HG03196 (cell line): ENCODE results near the gene SP6.

ENCODE experiments used
- ATAC-seq: cut with Tn5 transposase; IDR thresholded peaks from one replicate; pipeline ENCODE4 v1.9.1; 2021; ENCODE audit not compliant: unreplicated experiment

Gene SP6

DNA sequence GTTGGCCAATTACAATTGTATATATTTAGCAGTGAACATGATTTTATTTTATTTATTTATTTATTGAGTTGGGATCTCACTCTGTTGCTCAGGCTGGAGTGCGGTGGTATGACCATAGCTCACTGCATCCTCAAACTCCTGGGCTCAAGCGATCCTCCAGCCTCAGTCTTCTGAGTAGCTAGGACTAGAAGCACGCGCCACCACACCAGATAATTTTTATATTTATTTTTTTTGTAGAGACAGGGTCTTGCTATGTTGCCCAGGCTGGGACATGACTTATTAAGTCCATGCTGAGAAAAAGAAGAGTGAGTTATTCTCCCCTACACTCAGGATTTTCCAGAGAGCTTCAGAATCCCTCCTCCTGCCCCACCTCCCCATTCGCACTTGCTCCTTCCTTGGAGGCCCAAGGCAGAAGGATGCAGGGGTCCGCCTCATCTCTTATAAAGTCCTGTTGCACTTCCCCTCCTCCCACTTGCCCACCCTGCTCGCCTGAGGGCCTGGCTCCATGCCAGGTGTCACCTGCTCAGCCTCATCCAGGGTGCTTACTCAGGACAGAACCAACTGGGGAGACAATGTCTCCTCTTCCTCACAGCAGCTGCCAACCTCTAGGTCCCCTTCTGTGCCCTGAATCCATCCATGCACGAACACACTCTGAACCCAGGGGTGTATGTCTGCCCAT, 29.0 kb upstream of the SP6 start:
- no peak for ATAC-seq

DNA sequence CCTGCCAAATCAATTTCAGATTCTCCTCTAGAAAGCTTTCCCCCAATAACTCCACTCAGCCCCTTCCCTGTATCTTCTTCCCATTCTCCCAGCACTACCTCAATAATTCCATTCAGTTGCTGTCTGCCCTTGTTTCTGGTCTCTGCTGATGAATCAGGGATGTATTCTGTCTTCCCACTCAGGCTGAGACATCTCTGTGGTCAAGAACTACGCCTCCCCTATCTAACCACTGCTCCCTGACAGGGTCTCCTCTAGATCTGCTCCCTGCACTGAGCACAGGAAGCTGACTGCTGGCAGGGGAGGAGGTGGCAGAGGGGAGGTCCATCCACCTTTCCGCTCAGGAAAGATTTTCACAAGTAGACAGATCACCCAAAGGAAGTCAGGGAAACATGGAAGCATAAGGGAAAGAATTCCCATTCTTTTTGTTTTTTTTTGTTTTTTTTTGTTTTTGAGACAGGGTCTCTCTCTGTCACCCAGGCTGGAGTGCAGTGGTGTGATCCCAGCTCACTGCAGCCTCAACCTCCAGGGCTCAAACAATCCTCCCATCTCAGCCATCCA, 28.1 kb upstream of the SP6 start:
- ATAC-seq = no peak

DNA sequence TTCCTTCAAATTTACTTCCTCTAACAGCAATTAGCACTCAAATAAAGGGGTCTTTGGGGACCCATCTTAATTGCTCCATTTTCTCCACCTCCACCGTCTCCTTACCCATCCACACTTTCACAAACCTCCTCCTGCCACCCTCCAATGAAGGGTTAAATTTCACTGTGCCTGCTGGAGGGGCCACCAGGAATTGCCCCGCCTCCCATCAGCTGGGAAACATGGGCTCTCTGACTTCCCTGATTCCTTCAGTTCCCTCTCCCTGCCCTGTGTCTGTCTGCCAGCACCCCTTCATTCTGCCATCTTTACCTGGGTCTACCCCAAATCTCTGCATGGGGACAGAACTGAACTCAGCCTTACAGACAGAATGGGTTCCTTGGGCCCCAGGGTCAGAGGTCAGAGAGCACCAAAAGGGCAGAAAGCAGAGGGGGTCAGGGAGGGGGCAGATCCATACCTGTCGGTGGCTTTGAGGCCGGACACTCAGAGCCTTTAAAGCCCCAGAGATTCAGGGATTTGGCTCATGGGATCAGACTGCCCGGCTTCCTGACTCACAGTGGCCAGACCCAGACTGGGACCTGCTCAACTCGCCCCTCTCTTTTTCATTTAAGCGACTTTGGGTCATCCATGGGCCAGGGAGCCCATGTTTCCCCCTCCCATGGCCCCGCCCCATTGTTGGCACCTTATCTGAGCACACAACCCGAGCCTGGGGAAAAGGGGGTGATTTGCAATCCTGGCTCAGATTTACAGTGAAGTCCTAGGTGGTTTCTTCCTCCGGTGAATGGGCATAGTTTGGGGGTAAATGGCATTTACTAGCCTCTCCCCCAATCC, 27.5 kb upstream of the SP6 start:
- ATAC-seq = no peak

DNA sequence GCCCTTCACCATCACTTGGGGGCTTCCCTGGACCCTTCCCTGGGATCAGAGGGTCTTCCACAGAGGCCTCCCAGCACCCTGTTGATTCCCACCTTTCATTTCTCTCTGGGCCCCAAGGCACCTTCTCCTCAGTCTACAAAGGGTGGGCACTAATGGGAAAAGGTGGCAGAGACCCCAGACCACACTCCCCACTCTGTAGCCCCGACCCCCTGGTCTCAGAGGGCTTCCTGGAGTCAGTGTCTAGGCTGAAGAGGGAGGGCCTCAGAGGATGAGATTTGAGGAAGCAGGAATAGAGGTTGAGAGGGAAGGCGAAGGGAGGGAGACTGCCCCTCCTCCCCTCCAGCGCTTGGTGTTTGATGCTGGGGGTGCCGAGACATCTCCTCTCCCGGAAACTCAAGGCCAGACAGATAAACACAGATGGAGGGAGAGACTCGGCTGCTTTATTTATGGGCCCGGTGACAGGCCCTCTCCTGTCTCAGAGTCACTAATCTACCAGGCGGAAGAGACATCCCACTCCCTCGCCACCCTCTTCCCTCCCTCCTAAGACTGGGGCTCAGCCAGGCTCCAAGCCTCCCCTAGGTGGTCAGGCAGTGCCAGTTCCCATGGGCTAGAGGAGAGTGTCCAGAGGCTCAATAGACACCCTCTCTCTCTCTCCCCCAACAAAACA, 26.5 kb upstream of the SP6 start:
- no peak for ATAC-seq

- ATAC-seq = no peak
These were observed 24.3 kb upstream of the SP6 start for GRCh38 chr17:47875011-47875985.

DNA sequence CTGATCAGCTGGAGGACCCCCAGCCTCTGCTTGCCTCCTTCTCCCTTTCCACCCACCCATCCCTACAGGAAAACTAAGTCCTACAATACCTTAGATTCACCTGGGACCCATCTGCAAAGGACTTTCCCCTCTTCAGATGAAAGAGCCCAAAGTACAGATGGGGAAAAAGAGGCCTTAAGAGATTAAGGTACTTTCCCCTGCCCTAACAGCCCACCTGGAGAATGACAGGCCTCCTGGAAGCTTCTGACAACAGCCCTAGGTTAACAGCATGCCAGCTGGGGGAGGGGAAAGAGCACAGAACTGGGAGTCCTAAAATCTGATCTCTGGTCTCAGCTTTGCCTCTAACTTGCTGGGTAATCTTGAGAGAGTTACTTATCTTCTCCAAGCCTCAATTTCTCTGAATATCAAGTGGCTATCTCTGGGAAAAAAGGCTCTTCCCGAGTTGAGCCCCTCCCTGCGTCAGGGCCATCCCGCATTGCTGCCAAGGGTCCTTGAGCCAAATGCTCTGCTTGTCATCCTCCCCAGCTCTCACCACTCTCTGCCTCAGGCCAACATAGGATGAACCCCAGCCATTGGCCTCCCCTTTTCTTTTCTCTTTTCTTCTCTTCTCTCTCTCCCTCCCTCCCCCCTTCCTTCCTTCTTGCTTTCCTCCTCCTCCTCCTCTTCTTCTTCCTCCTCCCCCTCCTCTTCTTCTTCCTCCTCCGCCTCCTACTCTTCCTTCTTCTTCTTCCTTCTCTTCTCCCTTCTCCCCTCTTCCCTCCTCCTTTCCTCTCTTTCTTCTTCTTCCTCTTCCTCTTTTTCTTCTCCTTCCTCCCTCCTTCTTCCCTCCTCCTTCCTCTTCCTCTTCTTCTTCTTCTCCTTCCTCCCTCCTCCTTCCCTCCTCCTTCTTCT, 22.5 kb upstream of the SP6 start:
- no peak for ATAC-seq

DNA sequence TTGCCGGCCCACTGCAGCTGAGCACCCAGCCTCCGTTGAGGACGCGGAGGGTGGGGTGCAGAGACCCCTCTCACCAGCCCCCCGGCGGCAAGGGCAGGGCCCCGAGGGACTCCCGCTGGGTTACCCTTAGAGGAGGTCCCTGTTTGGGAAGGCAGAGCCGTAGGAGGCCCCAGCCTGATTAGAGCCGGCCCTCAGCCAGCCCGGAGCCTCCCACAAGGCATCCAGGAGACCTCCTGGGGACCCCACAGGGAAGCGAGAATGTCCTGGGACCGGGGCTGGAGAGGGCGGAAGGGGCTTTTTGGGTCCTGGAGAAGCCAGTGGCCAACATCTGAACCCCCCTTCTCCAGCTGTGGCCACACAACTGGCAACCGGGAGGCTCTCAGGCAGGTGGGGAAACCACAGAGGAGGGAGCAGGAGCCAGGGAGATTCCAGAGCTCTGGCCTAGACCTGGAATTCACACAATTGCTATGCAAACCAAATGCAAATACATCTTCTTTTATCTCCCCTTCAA, 21.7 kb upstream of the SP6 start:
- ATAC-seq = no peak

DNA sequence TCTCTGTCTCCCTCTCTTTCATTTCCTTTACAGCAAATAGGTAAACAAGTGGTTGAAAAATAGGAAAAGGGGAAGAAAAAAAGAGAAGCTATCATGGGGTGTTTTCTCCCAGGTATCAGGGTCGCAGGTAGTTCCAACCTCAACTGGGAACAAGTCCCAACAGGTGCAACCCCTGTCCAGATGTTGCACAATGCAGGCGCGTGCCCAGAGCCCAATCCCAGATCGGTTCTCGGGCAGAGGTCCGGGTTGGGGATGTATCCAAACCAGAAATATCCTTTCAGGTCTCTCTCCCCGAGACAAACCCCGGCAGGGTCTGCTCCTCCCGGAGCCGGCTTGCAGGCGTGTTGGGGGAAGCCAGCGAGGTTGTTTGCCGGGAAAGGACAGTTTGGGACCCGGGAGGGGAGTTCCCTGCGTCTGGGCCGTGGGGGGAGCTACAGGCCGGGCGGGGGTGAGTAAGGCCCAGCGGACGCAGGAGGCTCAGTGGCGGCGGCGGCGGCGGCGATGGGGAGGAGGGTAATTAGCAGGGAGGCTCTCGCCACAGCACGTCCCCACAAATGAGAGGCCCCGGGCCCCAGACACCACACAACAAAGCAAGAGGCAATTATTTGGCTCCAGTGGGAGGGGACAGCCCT, 21.2 kb upstream of the SP6 start:
- ATAC-seq = no peak

DNA sequence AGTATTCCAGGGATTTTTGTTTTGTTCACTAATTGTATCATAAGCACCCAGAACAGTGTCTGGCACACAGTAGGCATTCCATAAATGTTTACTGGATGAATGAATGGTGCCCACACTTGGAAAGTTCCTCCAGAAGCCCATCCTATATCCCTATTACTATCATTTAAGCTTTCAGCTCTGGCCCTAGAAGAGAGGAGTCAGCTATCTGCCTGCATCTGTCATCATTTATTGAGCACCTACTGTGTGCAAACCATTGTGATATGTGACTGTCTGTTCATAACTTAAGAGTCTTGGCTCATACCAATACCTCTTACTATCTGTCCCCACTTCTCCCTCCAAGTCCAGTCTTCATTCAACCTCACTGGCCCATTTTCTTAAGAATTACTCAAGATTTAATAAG, 20.1 kb upstream of the SP6 start:
- ATAC-seq = no peak

DNA sequence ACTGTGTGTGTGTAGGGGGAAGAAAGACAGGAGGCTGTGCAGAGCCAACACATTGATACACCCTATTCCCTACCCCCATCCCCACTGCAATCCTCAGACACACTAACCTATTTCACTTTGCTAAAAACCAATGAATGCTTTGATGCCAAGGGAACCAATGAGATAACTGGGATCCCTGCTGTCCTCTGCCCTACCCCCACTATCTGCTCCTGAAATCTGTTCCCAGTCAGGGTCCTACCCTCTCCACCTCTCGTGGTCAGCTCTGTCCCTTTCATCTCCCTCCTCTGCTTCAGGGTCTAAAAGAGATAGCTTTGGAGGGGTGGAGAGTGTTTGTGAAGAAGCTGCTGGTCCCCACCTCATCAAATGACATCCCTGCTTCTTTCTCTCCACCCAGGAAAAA, 19.1 kb upstream of the SP6 start:
- ATAC-seq = no peak

DNA sequence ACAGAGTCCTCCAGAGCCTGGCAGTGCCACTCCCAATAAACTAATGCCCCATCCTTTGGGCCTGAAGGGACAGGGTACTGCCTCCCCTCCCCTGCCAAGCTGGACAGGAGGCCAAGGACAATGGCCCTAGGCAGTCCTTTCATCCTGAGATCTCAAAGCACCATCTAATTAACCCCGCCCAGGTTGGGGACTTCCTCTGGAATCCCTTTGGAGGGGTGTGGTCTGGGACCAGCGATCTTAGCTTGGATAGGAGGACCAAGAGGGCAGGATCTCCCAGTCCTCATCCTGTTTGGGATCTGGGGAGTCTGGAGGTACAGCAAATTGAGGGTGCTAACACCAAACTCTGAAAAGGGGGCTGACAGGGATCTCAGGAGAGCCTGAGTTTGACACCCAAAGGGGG, 18.2 kb upstream of the SP6 start:
- ATAC-seq = no peak

DNA sequence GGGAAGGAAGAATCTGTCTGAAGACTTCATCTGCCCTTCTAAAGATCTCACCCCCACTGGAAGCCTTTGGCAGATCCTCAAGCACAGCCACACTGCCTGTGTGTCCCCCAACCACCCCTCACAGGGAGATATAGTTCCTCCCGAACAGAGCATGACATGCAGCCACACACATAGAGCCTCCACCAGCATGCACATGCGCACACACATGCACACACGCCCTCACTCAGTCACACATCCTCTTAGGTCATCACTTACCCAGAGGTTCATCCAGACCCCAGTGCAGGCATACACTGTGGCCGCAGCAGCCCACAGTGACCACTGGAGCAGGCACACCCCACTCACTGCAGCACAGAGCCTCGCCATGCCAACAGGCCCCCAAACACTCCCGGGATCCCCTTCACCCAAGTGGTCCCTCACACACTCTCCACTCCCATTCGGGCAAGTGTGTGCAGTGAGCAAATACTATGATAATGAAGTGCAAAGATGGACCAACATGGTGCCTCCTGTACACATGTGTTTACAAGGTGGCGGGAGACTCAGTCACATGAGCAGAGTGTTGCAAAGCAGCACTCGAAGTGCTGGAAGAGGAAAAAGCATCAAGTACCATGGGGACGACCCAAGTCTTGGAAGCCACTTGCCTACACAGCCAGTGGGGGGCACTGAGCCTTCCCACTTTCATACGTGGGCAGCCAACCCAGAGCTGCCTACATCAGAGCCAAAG, 17.0 kb upstream of the SP6 start:
- no peak for ATAC-seq

GRCh38 chr17:47866941-47867340, 16.0 kb upstream of the SP6 start:
- ATAC-seq = no peak

DNA sequence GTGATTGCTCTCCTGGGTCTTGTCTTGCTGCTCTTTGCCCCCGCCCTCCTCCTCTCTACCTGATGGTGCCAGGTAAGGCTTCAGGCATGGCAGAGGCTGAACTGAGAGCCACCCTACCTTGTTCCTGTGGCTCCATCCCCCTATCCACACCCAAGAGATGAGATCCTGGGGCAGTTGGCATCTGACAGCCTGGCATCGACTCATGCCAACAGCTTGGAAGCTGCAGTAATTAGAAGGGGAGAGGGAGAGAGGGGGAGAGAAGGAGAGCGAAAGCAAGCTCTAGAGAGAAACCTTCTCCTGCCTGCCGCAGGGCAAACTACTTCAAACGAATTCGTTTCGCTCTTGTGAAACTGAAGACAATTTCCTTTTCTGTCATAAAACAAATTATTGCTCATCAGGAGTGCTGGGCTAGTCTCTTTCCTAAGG, 13.8 kb upstream of the SP6 start:
- ATAC-seq = no peak

DNA sequence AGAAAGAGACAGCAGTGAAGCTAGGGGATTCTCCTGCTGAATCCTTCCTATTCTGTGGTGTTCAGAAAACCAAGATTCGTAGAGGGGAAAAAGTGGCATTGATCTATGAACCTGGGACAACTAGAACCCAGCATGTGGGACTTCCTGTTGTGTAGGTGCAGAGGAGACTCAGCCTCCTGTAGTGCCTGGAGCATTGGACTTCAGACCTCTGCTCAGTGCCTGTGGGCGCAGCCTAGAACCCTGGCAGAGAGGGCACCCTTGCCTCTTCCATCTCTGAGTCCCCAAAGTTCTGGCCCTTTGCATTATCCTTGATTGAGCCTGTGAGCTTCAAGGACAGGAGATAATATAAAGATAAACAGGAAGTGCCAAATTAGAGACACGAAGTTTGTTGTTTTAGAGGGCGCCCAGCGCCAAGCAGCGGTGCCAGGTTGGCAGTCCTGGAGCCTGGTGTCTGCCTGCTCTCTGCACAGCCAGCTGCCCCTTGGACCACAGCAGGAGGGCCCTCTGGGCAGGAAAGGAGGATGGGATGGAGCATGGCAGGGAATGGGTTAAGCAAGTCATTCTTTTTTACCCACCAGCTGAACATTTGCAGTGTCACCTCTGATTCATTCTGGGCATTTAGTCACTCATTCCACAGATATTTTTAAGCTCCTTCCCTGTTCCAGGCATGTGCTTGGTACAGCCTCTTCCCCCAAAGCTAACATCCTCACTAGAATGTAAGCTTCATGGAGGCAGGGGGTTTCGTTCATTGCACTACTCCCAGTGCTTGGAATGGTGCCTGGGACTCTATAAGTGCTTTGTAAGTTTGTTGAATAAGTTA, 11.9 kb upstream of the SP6 start:
- no peak for ATAC-seq

GRCh38 chr17:47860386-47860785, 9.4 kb upstream of the SP6 start:
- no peak for ATAC-seq
